NCI-H748 (cell line): Measurements from ENCODE around the gene SERPINA6.
A peak's percentile ranks its signal among the peaks of the same experiment; 100 is the strongest.
"Not testable (repeated sequence)": the region's sequence is repeated elsewhere in the genome, so short reads cannot be mapped to it uniquely, and the experiment has no call there.

Experiments
- DNase-seq: peaks from one replicate; lab custom pipeline; 2025; ENCODE audit not compliant: unreplicated experiment; lab: John Stamatoyannopoulos, UW

SERPINA6 gene

GRCh38 chr14:94322648-94323570, at the start of gene SERPINA6:
SERPINA6 (minus strand) TSS chr14:94323336; CDS start chr14:94314648, 8,688 bp downstream.
- peak; percentile 58 for DNase-seq

GRCh38 chr14:94372021-94372605, 49.0 kb upstream of the SERPINA6 start:
- peak; percentile 18 for DNase-seq

GRCh38 chr14:94370524-94370910, 47.4 kb upstream of the SERPINA6 start:
- no peak for DNase-seq

- DNase-seq = not testable (repeated sequence)
These were observed 46.8 kb upstream of the SERPINA6 start for GRCh38 chr14:94369766-94370523.

- DNase-seq = no peak
These were observed 45.8 kb upstream of the SERPINA6 start for GRCh38 chr14:94368956-94369355.

- DNase-seq = no peak
These were observed 45.1 kb upstream of the SERPINA6 start for GRCh38 chr14:94368243-94368590.

GRCh38 chr14:94367347-94368242, 44.5 kb upstream of the SERPINA6 start:
- DNase-seq = no peak

GRCh38 chr14:94366146-94366915, 43.2 kb upstream of the SERPINA6 start, which contains the start of gene SERPINA2:
SERPINA2 (minus strand) TSS chr14:94366698.
- DNase-seq = no peak

- DNase-seq = no peak
These were observed 42.5 kb upstream of the SERPINA6 start for GRCh38 chr14:94365624-94366023.

GRCh38 chr14:94364964-94365363, 41.8 kb upstream of the SERPINA6 start:
- no peak for DNase-seq

- no peak for DNase-seq
These were observed 40.9 kb upstream of the SERPINA6 start for GRCh38 chr14:94364037-94364436.

- no peak for DNase-seq
These were observed 40.1 kb upstream of the SERPINA6 start for GRCh38 chr14:94363151-94363624.

- DNase-seq = no peak
These were observed 39.5 kb upstream of the SERPINA6 start for GRCh38 chr14:94362614-94363133.

GRCh38 chr14:94361682-94362081, 38.5 kb upstream of the SERPINA6 start:
- no peak for DNase-seq

- DNase-seq = no peak
These were observed 37.9 kb upstream of the SERPINA6 start for GRCh38 chr14:94360945-94361565.

- DNase-seq = no peak
These were observed 34.0 kb upstream of the SERPINA6 start for GRCh38 chr14:94357166-94357565.

- DNase-seq = no peak
These were observed 33.4 kb upstream of the SERPINA6 start for GRCh38 chr14:94356379-94357056.

GRCh38 chr14:94355191-94355794, 32.2 kb upstream of the SERPINA6 start:
- peak; percentile 32 for DNase-seq
